K562 (cell line): ENCODE data around the gene SIGLEC9. TPM values are rescaled to one million over a fixed set of nuclear protein-coding genes. Genes with fewer than 3 reads are reported as not detected.

ENCODE experiments used
- ATAC-seq: fragments of 200-7000 bp; cut with Tn5 transposase; 3 replicates; pipeline ENCODE4 v1.9.1; 2020; ENCODE audit warnings: moderate library complexity
- BruUV-seq: library from RNA; stranded (reverse); fragments of 400-500 nt; replicated peaks from 2 replicates; lab custom pipeline; 2021; lab: Mats Ljungman, UMichigan
- CTCF ChIA-PET: fragments of 300-600 bp; formaldehyde crosslinking; extraction: SDS; loops from one replicate; lab custom pipeline; 2021; ENCODE audit warnings: low intra/inter-chr PET ratio; lab: Yijun Ruan, JAX
- POLR2A ChIA-PET: fragments of 300-600, 350-650 bp; sonication (Branson Sonifier 250); formaldehyde crosslinking; extraction: SDS; loops from one replicate; lab custom pipeline; 2021; ENCODE audit warnings: antibody characterized with exemption, inconsistent platforms; lab: Yijun Ruan, JAX
- DNase-seq, 4 experiments: peaks; one replicate each; pipeline versions ENCODE4 v3.0.0 to v3.0.0-alpha.2; 2011 to 2018; ENCODE audit warnings: low spot score in 3 of 4, mixed read lengths in 3 of 4; ENCODE audit errors: extremely low read depth in 1 of 4
- FAIRE-seq: peaks from 2 replicates; lab custom pipeline; 2011; peaks lifted over from hg19 to GRCh38; lab: Jason Lieb, UNC
- H2AFZ ChIP-seq: 2 replicates; pipeline ENCODE4 v1.6.0; 2011; ENCODE audit warnings: low read depth, low read length, control low read depth, inconsistent platforms
- H3K27ac ChIP-seq: fragments of 200-600 bp; 3 replicates; pipeline ENCODE4 v1.8.0; 2011; ENCODE audit warnings: low read depth, mild to moderate bottlenecking, control low read depth, inconsistent platforms, low read length, moderate library complexity, mixed read lengths; ENCODE audit errors: extremely low read depth
- H3K27me3 ChIP-seq, 2 experiments: fragments of 300-600 bp in 1 of 2; 2 replicates in 1 of 2; 3 replicates in 1 of 2; pipeline versions ENCODE4 v1.6.0 to v1.8.0; 2011; ENCODE audit warnings: inconsistent platforms in 2 of 2, low read length in 2 of 2, mild to moderate bottlenecking in 1 of 2, mixed read lengths in 1 of 2, moderate library complexity in 1 of 2; ENCODE audit not compliant: control insufficient read depth in 2 of 2, insufficient read depth in 2 of 2
- H3K36me3 ChIP-seq: fragments of 300-600 bp; 3 replicates; pipeline ENCODE4 v1.8.0; 2011; ENCODE audit warnings: mild to moderate bottlenecking, low read length, inconsistent platforms; ENCODE audit not compliant: control insufficient read depth, insufficient read depth
- H3K4me1 ChIP-seq, 2 experiments: fragments of 200-600 bp in 1 of 2; replicated peaks in 1 of 2; 2 replicates in 1 of 2; 3 replicates in 1 of 2; pipeline versions ENCODE4 v1.5.1 to v1.8.0; 2011; ENCODE audit warnings: inconsistent platforms in 2 of 2, low read length in 2 of 2, mild to moderate bottlenecking in 1 of 2, mixed read lengths in 1 of 2, moderate library complexity in 1 of 2; ENCODE audit not compliant: control insufficient read depth in 2 of 2, insufficient read depth in 2 of 2
- H3K4me2 ChIP-seq: 2 replicates; pipeline ENCODE4 v1.6.1; 2011; ENCODE audit warnings: low read length, control low read depth, inconsistent platforms, mixed read lengths; ENCODE audit not compliant: insufficient read depth
- H3K4me3 ChIP-seq: fragments of 200-600 bp; sonication (generic), shearing (Covaris generic); 2 replicates; pipeline ENCODE4 v1.5.1; 2016; ENCODE audit warnings: control low read depth, inconsistent platforms
- H3K79me2 ChIP-seq: fragments of 200-600 bp; 3 replicates; pipeline ENCODE4 v1.8.0; 2011; ENCODE audit warnings: low read length, inconsistent platforms; ENCODE audit not compliant: control insufficient read depth, insufficient read depth
- H3K9ac ChIP-seq, 2 experiments: 2 replicates each; pipeline versions ENCODE4 v1.6.0 to v1.6.1; 2011; ENCODE audit warnings: low read depth in 2 of 2, low read length in 2 of 2, control low read depth in 1 of 2, inconsistent platforms in 1 of 2, mild to moderate bottlenecking in 1 of 2, mixed read lengths in 1 of 2; ENCODE audit not compliant: insufficient read depth in 1 of 2
- H3K9me1 ChIP-seq: one replicate; pipeline ENCODE4 v1.6.0; 2011; ENCODE audit warnings: inconsistent platforms, mild to moderate bottlenecking, low read length, moderate library complexity; ENCODE audit not compliant: control insufficient read depth, insufficient read depth
- H3K9me3 ChIP-seq: replicated peaks from 2 replicates; pipeline ENCODE4 v1.5.1; 2011; ENCODE audit warnings: low read depth, low read length, inconsistent platforms; ENCODE audit not compliant: control insufficient read depth, insufficient read depth
- H4K20me1 ChIP-seq: replicated peaks from 2 replicates; pipeline ENCODE4 v1.6.1; 2011; ENCODE audit warnings: low read length, inconsistent platforms, mixed read lengths; ENCODE audit not compliant: control insufficient read depth, insufficient read depth
- BACH1 ChIP-seq: fragments of 200-800 bp; sonication (Bioruptor generic); IDR thresholded peaks from 2 replicates; pipeline ENCODE4 v1.6.1; 2016; ENCODE audit warnings: missing genetic modification characterization, missing compliant biosample characterization
- ESRRA ChIP-seq: fragments of 450-650 bp; IDR thresholded peaks from 2 replicates; pipeline ENCODE4 v1.6.1; 2014; ENCODE audit warnings: low read depth, mild to moderate bottlenecking, moderate library complexity, borderline replicate concordance
- GABPA ChIP-seq: fragments of 200-800 bp; sonication (Bioruptor generic); conservative IDR thresholded peaks from 2 replicates; pipeline ENCODE4 v1.6.1; 2016; ENCODE audit warnings: low read depth, missing genetic modification characterization, missing compliant biosample characterization
- JUND ChIP-seq, 2 experiments: IDR thresholded peaks; 2 replicates in 1 of 2; 3 replicates in 1 of 2; pipeline ENCODE4 v1.6.1; 2011; ENCODE audit warnings: borderline replicate concordance in 2 of 2, low read depth in 2 of 2, low read length in 2 of 2, improper control_type of control experiment in 1 of 2, missing biosample characterization in 1 of 2, missing genetic modification characterization in 1 of 2, missing genetic modification reagents in 1 of 2
- KLF13 ChIP-seq: fragments of 450-650 bp; IDR thresholded peaks from 2 replicates; pipeline ENCODE4 v1.6.1; 2016; ENCODE audit warnings: missing genetic modification characterization, low read depth, mild to moderate bottlenecking, missing compliant biosample characterization, moderate library complexity, borderline replicate concordance
- MAX ChIP-seq: sonication (generic); formaldehyde crosslinking; IDR thresholded peaks from 2 replicates; pipeline ENCODE4 v1.9.0; 2022; ENCODE audit warnings: mild to moderate bottlenecking, missing genetic modification reagents
- NR2C2 ChIP-seq, 2 experiments: fragments of 200-800 bp in 1 of 2; sonication (Bioruptor generic) in 1 of 2; sonication (generic) in 1 of 2; formaldehyde crosslinking in 1 of 2; IDR thresholded peaks; 2 replicates each; pipeline versions ENCODE4 v1.6.1 to v1.8.0; 2016 to 2022; ENCODE audit warnings: mild to moderate bottlenecking in 1 of 2, missing compliant biosample characterization in 1 of 2, missing genetic modification characterization in 1 of 2, missing genetic modification reagents in 1 of 2
- PRDM10 ChIP-seq: fragments of 450-650 bp; IDR thresholded peaks from 2 replicates; pipeline ENCODE4 v1.6.1; 2018; ENCODE audit not compliant: partially characterized antibody
- RAD51 ChIP-seq: fragments of 450-650 bp; IDR thresholded peaks from 2 replicates; pipeline ENCODE4 v1.7.1; 2016; ENCODE audit warnings: low read depth, mild to moderate bottlenecking, borderline replicate concordance
- USF1 ChIP-seq: sonication (generic); formaldehyde crosslinking; IDR thresholded peaks from 2 replicates; pipeline ENCODE4 v1.9.0; 2022; ENCODE audit warnings: mild to moderate bottlenecking, missing genetic modification reagents
- ZBTB17 ChIP-seq: fragments of 450-650 bp; formaldehyde crosslinking; IDR thresholded peaks from 2 replicates; pipeline ENCODE4 v1.4.0; 2020; ENCODE audit warnings: mild to moderate bottlenecking
- ZNF263 ChIP-seq: sonication (generic); formaldehyde crosslinking; IDR thresholded peaks from 2 replicates; pipeline ENCODE4 v1.8.0; 2022; ENCODE audit warnings: mild to moderate bottlenecking, missing genetic modification reagents, borderline replicate concordance
- ZNF507 ChIP-seq: conservative IDR thresholded peaks from 2 replicates; pipeline ENCODE4 v1.6.1; 2017; ENCODE audit warnings: missing genetic modification characterization, missing compliant biosample characterization
- WGBS: fragments of 100-300 bp; shearing (Covaris generic); methylation state at CpG from one replicate; pipeline ENCODE4 v1.1.6; 2016; ENCODE audit warnings: low coverage, mixed read lengths; ENCODE audit not compliant: insufficient coverage; ENCODE audit errors: missing lambda C conversion rate; 5-methylcytosine and 5-hydroxymethylcytosine counted together
- in situ Hi-C: fragments of 300-500 bp; cut with MboI; formaldehyde crosslinking; loops from 4 replicates; pipeline ENCODE4 v1.15.0; 2018; ENCODE audit warnings: inconsistent platforms, mixed read lengths
- intact Hi-C: fragments of 100-400 bp; cut with micrococcal nuclease; formaldehyde crosslinking; loops from 2 replicates; pipeline ENCODE4 v1.14.2; 2022
- polyA plus RNA-seq, 8 experiments: library from polyadenylated mRNA; depleted of rRNA in 4 of 8; stranded (reverse) in 5 of 8; unstranded in 3 of 8; fragments of >200 nt; fragmentation: Nextera tagmentation in 2 of 8; fragmentation: Illumina TruSeq in 1 of 8; extraction: Ambion mirVana in 2 of 8; extraction: Trizol in 1 of 8; gene quantifications; 2 replicates each; pipeline versions ENCODE4 v1.2.1 to v1.2.3, GENCODE V29; 2011 to 2014; ENCODE audit warnings: inconsistent platforms in 1 of 8, missing spikeins in 1 of 8
- total RNA-seq, 7 experiments: library from RNA; depleted of rRNA in 6 of 7; stranded (reverse); fragments of >200 nt in 6 of 7; fragmentation: Illumina TruSeq in 2 of 7; extraction: Trizol in 2 of 7; gene quantifications; 2 replicates each; pipeline versions ENCODE4 v1.2.1 to v1.2.3, GENCODE V29; 2011 to 2021; ENCODE audit warnings: low replicate concordance in 1 of 7

The SIGLEC9 gene
- total and polyA plus RNA-seq, 9 of the 15 experiments (the other 6 are each of a cell fraction or from before 2014, with no cell fraction given), result 0.09 to 0.34 (median 0.22) TPM; not detected in 4

- TF ChIP-seq BACH1 (tag) (peak; percentile 32; the same call in 1 of the 2 replicates), ZNF507 (tag) (no peak), PRDM10 (peak; percentile 17)
These were observed 39.5 kb downstream of the SIGLEC9 start (continued) for GRCh38 chr19:51164215-51164614.

GRCh38 chr19:51166846-51167490 is 42.3 kb downstream of the SIGLEC9 start:
- peak; percentile 58 for FAIRE-seq
- no peaks in the 10 kb centered on the region for H3K9me1 ChIP-seq
- ATAC-seq, result peak; percentile 81
- H3K4me1 ChIP-seq, result peaks cover 2 to 12% of the 10 kb centered on the region in 2 experiments; a peak in 4 of 5 replicates
- H3K9ac ChIP-seq, result peak overlapping the region in 1 of 2 experiments; percentile 7; a peak in 2 of 4 replicates
- intact Hi-C loops (no loop called here), in situ Hi-C loops (loop anchor here (25.0 kb wide), 1 partner anchor 495 kb away; no protein-coding TSS in a partner anchor)
- no peaks in the 10 kb centered on the region for H4K20me1 ChIP-seq
- H3K4me3 ChIP-seq, result no peak overlapping the region
- 2% methylated on average over 9 of the region's 9 CpGs for WGBS
- H3K27ac ChIP-seq, result no peak overlapping the region
- DNase-seq, result peak in 1 of 4 experiments; percentile 58
- no TSS peak for BruUV-seq
- H2AFZ ChIP-seq, result peak overlapping the region; percentile 37; the same call in 1 of the 2 replicates
- H3K36me3 ChIP-seq, result no peaks in the 10 kb centered on the region
- CTCF ChIA-PET, result no interaction called here
- H3K4me2 ChIP-seq, result no peak overlapping the region; the same call in 1 of the 2 replicates
- H3K79me2 ChIP-seq, result no peaks in the 10 kb centered on the region
- POLR2A ChIA-PET, result no interaction called here
- H3K27me3 ChIP-seq, result peaks cover 3 to 4% of the 10 kb centered on the region in 2 experiments; a peak in 3 of 5 replicates
- H3K9me3 ChIP-seq, result no peaks in the 10 kb centered on the region
- TF ChIP-seq GABPA (tag) (peak; percentile 32; the same call in 1 of the 2 replicates), ESRRA (peak; percentile 46; the same call in 1 of the 2 replicates), KLF13 (no peak), JUND (IDR thresholded peaks at IDR 0.05; ENCODE audit: borderline replicate concordance, low read depth, low read length) (peak; percentile 32; the same call in 1 of the 2 replicates), JUND (tag; IDR thresholded peaks at IDR 0.05; ENCODE audit: borderline replicate concordance, low read depth, low read length) (no peak), NR2C2 (CRISPR knock-in tag; IDR thresholded peaks at IDR 0.05) (no peak), NR2C2 (tag; IDR thresholded peaks at IDR 0.05) (peak; percentile 79), ZBTB17 (peak; percentile 92), USF1 (CRISPR knock-in tag) (peak; percentile 89), MAX (peak; percentile 63), ZNF263 (peak; percentile 48; the same call in 1 of the 2 replicates), RAD51 (peak; percentile 25; the same call in 1 of the 2 replicates)
